HG03575 (cell line): ENCODE data around the gene HIPK1.
"Not testable (repeated sequence)": the region's sequence is repeated elsewhere in the genome, so short reads cannot be mapped to it uniquely, and the experiment has no call there.

Source experiments
- ATAC-seq: cut with Tn5 transposase; IDR thresholded peaks from one replicate; pipeline ENCODE4 v1.9.1; 2021; ENCODE audit not compliant: unreplicated experiment, insufficient number of reproducible peaks, low FRiP score; ENCODE audit errors: extremely low read depth

HIPK1 gene

DNA sequence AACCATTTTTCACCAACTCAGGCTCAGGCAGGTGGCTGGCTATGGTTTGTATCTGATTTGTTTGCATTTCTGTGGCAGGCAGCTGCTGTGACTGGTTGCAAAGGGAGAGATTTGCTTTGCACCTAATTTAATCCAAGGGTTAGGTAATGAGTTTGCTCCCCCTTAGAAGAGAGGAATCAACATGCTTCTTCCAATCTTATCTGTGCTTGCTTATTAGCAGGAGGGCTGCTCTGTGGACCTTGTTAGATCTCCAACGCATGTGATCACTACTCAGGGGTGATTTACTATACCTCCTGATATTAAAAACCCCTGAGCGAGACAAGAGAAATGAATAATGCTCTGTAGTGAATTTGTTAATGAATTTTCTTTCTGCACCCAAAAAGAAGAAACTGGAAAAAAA lies 70.7 kb downstream of the HIPK1 start:
- ATAC-seq, result no peak

DNA sequence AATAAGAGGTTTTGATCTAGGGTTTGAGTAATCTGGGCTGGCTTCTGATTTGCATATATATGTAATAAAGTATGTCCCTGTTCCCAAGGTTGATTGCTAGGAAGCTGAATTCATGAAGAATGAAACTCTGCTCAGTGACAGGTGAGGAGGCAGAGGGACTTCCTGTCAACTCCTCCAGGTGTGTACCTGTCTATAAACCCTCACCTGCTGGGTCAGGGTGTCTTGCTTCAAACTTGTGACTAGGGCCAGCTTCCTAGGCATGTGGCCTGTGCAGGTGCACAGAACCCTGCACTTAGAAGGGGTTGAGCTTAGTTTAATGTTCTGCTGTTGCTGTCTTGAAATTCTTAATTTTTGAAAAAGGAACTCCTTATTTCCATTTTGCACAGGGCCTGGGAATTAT lies 71.3 kb downstream of the HIPK1 start:
- ATAC-seq, result no peak

DNA sequence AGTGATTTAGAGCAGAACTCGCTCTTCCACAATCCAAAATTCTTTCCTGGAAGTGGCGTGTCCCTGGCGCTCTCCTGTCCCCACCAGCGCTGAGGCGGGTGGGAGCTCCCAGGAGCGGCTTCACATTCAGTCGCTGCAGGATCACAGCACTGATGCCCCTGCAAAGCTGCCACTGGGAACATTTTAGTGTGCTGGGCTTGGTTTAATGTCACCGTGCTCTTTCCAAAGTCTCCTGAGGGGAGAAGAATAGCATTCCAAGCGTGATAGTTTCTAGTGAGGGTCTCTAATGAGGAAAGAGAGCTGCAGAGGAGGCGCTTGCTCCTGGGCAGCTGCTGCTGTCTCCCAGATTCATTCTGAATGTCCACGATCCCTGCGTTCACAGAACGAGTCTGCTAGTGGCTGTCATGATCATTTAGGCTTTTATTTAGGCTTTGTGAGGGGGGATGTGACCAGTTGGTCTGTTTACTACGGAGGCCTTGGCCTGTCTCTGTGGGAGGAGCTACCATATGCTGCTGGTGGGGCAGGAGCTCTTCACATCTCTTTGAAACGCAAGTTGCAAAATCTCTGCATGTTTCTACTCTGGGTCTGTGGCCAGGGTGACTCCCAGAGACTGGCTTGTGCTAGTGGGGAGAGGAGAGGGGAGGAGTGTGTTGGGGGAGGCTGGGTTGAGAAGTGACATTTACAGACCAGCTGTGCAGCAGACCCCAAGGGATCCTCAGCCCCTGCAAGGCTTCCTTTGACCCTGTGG lies 73.5 kb downstream of the HIPK1 start:
- ATAC-seq, result no peak

DNA sequence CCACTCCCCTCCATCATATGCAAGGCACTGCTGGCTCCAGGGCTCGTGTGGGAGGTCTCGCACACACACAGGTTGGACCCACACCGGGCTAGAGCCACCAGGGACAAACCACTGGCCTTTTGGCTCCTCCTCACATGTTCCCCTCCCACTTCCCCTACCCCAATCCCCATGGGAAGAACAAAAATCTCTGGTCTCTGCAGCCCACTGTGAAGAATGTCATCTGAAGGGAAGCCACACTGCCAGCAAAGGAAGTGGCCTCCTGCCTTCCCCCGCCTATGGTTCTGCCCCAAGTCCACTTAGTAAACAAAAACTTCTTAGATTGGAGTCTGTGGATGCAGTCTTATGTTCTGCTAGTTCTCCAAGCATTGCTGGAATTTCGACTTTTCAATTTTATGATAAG lies 74.3 kb downstream of the HIPK1 start:
- no peak for ATAC-seq

DNA sequence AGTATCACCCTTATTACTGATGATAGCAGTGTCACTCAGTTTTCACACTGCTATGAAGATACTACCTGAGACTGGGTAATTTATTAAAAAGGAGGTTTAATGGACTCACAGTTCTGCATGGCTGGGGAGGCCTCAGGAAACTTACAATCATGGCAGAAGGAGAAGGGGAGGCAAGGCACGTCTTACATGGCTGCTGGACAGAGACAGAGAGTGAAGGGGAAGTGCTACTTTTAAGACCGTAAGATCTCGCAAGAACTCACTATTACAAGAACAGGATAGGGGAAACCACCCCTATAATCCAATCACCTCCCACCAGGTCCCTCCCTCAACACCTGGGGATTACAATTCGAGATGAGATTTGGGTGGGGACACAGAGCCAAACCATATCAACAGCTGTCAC lies 77.7 kb downstream of the HIPK1 start:
- ATAC-seq, result not testable (repeated sequence)

DNA sequence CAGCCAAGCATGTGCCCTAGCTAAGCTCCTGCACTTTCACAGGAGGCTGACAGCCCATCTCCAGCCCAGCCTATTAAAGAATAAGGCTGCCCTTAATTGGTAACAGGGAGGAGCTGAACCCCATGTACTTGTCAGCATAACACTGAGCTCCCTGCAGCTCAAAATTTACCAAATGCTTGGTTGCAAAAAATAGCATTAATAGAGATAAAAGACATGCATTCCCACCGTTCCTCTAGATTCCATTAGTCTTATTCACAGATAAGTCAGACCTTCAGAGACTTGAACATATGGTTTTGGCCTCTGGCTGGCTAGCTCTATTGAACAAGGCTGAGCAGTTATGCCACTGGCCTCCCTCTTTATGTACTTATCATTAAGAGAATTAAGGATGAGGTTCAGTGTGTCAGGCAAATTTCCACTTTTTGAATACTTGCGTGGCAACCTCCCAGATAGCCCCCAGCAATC lies 79.4 kb downstream of the HIPK1 start:
- ATAC-seq, result no peak

DNA sequence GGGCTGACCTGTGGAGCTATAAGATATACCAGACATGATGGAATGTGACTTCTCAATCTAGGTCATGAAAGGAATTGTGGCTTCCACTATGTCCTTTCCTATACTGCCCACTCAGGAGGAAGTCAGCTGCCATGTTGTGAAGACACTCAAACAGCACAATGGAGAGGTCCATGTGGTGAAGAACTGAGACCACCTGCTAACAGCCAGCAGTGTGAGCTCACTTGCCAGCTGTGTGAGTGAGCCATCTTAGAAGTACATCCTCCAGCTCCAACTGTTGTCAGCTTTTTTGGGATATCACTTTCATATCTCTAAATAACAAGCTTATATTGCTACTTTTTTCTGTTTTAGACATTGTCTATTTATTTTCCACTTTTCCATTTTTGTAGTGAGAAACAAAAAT lies 79.9 kb downstream of the HIPK1 start:
- no peak for ATAC-seq

GRCh38 chr1:114009393-114009792 lies 80.3 kb downstream of the HIPK1 start:
- ATAC-seq, result no peak

- no peak for ATAC-seq
Observed at GRCh38 chr1:114010433-114011184, 81.5 kb downstream of the HIPK1 start.

DNA sequence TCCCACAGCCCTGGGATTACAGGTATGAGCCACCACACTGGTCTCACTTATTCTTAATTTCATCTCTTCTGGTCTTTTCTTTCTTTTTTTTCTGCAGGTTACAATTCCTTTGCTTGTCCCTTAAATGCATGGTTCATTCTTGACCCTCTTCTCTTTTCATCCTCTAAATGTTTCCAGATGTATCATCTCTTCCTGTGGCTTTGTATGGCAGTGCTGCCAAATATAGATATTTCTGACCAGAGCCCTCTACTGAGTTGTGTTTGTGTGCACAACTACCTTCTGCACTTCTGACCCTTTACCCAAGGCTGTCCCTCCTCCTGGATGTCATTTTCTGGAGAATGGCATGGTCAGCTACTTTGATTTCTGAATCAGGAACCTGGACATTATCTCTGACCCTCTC lies 82.7 kb downstream of the HIPK1 start:
- no peak for ATAC-seq

DNA sequence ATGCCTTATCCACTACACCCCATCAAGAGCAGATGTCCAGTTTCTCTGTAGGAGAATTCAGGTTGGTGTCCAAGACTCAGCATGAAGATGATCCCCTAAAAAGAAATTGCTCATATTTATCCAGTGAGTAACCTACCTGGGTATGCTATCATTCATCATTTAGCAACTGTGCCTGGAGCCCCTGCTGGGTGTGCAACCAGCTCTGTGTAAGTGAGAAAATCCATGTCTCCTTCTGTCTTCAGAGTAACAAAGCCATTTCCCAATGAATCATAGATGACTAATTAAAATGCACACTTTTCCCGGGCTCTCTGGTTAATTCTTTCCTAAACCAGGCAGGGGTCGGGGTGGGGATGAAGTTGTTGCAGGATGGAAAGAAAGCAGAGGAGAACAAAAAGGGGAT lies 86.0 kb downstream of the HIPK1 start:
- ATAC-seq, result no peak

DNA sequence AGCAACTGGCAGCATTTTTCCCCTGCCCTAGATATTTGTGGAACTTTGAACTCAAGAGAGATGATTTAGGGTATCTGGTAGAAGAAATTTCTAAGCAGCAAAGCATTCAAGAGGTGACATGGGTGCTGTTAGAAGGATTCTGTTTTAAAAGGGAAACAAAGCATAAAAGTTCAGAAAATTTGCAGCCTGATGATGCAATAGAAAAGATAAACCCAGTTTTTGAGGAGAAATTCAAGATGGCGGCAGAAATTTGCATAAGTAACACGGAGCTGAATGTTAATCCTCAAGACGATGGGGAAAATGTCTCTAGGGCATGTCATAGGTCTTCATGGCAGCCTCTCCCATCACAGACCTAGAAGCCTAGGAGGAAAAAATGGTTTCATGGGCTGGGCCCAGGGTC lies 90.6 kb downstream of the HIPK1 start:
- not testable (repeated sequence) for ATAC-seq

GRCh38 chr1:114021665-114022099 lies 92.6 kb downstream of the HIPK1 start:
- no peak for ATAC-seq

- no peak for ATAC-seq
Observed at GRCh38 chr1:114022877-114023276, 93.8 kb downstream of the HIPK1 start.

DNA sequence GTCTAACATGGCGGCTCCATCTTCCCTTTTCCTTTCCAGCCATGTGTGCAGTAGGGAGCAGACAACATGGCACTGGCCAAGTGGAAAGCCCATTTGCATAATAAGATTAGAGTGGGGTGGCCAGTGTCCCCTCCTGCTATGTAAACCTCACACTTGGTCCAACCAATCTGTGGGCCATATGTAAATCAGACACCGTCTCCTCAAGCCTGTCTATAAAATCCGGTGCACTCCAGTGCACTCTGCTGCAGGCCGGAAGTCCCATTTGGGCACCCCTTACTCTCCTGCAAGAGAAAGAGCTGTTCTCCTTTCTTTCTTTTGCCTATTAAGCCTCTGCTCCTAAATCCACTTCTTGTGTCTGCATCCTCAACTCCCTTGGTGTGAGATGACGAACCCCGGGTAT lies 94.3 kb downstream of the HIPK1 start:
- no peak for ATAC-seq

DNA sequence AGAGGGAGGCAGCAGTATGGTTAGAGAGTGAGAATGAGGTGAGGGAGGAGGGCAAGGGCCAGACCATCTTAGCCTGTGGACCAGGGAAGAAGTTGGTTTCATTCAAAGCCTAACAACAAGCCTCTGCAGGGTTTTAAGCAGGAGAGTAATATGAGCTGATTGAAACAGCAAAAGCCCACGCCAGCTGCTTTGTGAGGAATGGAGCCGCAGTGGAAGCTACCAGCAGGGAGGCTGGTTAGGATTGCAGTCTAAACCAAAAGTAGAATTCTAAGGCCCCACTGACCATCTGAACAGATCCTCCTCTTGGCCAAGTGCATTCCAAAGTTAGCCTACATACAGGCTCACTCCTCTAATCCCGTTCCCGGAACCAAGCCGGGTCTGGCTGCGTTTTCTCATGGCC lies 94.9 kb downstream of the HIPK1 start:
- no peak for ATAC-seq

GRCh38 chr1:114025609-114026401 lies 96.7 kb downstream of the HIPK1 start:
- no peak for ATAC-seq

DNA sequence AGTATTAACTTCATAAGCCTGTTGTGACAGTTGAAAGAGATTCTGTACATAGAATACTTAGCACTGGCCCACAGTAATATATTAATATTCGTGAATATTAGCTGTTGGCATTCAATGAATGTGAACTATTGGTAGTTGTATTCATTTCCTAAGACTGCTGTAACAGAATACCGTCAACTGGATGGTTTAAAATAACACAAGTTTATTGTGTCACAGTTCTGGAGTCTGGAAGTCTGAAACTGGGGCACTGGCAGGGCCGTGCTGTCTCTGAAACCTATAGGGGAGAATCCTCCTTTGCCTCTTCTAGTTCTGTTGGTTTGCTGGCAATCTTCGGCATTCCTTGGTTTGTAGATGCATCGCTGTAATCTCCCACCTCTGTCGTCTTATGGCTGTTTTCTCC lies 97.7 kb downstream of the HIPK1 start:
- ATAC-seq, result no peak
